Measurements from ENCODE around the gene STK11. TPM values are rescaled to one million over a fixed set of nuclear protein-coding genes. Genes with fewer than 3 reads are reported as not detected.
A peak's percentile ranks its signal among the peaks of the same experiment; 100 is the strongest.

STK11 gene
- total and polyA plus RNA-seq, 2 donors (not counting 3 experiments of a cell fraction or from before 2014, with no cell fraction given), result 39.4 to 75.4 TPM

GRCh38 chr19:1244693-1245451 is 39.3 kb downstream of the STK11 start:
- Histone ChIP-seq H2AFZ (ENCODE audit: low read depth, low read length) (no peak overlapping the region), H3K27ac (ENCODE audit: insufficient read depth, low read depth, low read length) (no peak overlapping the region)
- no TSS peak for BruUV-seq (replicated peaks)

More at GRCh38 chr19:1244693-1245451, 39.3 kb downstream of the STK11 start:
- H3K36me3 ChIP-seq (ENCODE audit: control insufficient read depth in 2 of 2, extremely low read depth in 1 of 2, insufficient read depth in 2 of 2, low read length in 2 of 2), result peaks cover 0 to 1% of the 10 kb centered on the region in 2 experiments
- H3K4me2 ChIP-seq (ENCODE audit: insufficient read depth, low read length), result no peak overlapping the region
- ChIA-PET POLR2A (interaction anchor here (0.8 to 4.9 kb wide), 5 partner anchors 8 to 30 kb away, joined by 4 to 87 read pairs (median 8); partner anchors contain the start of genes CIRBP and FAM174C), CTCF (interaction anchor here (0.6 to 7.3 kb wide), 32 partner anchors 8 to 261 kb away, joined by 3 to 1001 read pairs (median 5); partner anchors contain the start of genes ARHGAP45, CIRBP, CNN2 and FAM174C)
- intact Hi-C loops (cut with micrococcal nuclease) (loop anchor here (1.0 to 10.0 kb wide), 4 partner anchors 21 to 450 kb away; partner anchors contain the start of gene PTBP1), dilution Hi-C loops (cut with MboI; ENCODE audit: extremely low pct_ligation_motif_present, low sequenced_read_pairs) (no loop called here)
- peaks cover 20% of the 10 kb centered on the region for H3K79me2 ChIP-seq (ENCODE audit: control insufficient read depth, insufficient read depth, low read length)
- TF ChIP-seq CTCF (IDR thresholded peaks at IDR 0.05; ENCODE audit: extremely low read depth in 1 of 2, insufficient read depth in 1 of 2, low read depth in 1 of 2, low read length in 2 of 2), result no peak
- TF ChIP-seq POLR2A (IDR thresholded peaks at IDR 0.05; ENCODE audit: low read depth, low read length), result peak; percentile 10
- no peaks in the 10 kb centered on the region for H3K27me3 ChIP-seq (ENCODE audit: control insufficient read depth in 2 of 2, insufficient read depth in 2 of 2, low read length in 2 of 2)
- no peak overlapping the region for H3K9ac ChIP-seq (replicated peaks; ENCODE audit: extremely low read depth, insufficient read depth, low read length)
- FAIRE-seq (no peak), DNase-seq (ENCODE audit: low read depth, low spot score) (no peak)
- H3K9me1 ChIP-seq (replicated peaks; ENCODE audit: control insufficient read depth, extremely low read depth, insufficient read depth, low read length), result no peaks in the 10 kb centered on the region
- H3K9me3 ChIP-seq (replicated peaks; ENCODE audit: control insufficient read depth, insufficient read depth, low read length), result no peaks in the 10 kb centered on the region
- no peak overlapping the region for H3K4me3 ChIP-seq (replicated peaks in 1 of 3; ENCODE audit: insufficient read depth in 1 of 3, low read depth in 1 of 3, low read length in 3 of 3)
- peaks cover 19% of the 10 kb centered on the region for H3K4me1 ChIP-seq (ENCODE audit: control insufficient read depth, extremely low read depth, insufficient read depth, low read length)
- H4K20me1 ChIP-seq (replicated peaks; ENCODE audit: control insufficient read depth, extremely low read depth, insufficient read depth, low read length), result no peaks in the 10 kb centered on the region
